ENCODE results near the gene RNASE11.

The RNASE11 gene

DNA sequence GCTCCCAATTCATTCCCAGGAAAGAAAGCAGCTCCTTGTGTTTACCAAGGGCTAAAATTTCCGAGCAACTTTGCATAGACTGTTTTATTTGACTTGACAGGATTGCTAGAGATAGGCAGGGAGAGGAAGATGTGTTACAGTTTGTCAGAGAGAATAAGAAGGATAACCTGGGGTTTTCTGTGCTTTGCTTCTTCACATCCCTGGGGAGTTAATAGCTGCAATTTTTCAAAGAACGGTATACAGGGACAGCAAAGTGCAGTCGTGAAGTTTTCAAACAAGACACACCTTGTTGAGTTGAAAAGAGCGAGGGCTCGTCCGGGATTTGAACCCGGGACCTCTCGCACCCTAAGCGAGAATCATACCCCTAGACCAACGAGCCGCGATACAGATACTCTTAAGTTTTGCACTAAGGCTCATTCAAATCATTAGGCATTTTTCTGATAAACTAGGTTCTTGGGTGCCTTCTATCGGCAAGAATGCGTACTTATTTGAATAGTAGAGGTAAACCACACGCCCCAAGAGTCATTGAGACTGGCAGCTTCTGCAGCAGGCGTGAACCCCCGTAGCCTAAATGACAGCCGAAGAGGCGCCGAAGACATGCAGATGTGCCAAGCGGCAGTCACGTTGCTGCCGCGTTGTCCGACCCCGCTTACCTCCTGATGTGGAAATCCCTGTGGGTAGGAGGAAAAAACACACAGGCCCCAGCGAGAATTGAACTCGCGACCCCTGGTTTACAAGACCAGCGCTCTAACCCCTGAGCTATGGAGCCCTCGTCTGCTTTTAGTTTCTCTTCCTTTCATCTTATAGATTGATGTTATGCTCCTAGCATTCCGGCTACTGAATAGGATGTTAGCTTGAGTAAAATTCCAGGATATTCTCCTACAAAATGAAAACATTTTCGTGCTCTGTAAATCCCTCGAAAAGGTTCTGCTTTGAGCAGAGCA, 25.6 kb upstream of the RNASE11 start:
- Histone ChIP-seq H3K36me3 (ENCODE audit: control insufficient read depth in 2 of 2, insufficient read depth in 2 of 2, low read length in 2 of 2) (no peaks in the 10 kb centered on the region), H3K27ac (ENCODE audit: low read length) (peak overlapping the region; percentile 61), H3K4me3 (ENCODE audit: low read length in 2 of 2) (peak overlapping the region; percentile 78 to 86)

DNA sequence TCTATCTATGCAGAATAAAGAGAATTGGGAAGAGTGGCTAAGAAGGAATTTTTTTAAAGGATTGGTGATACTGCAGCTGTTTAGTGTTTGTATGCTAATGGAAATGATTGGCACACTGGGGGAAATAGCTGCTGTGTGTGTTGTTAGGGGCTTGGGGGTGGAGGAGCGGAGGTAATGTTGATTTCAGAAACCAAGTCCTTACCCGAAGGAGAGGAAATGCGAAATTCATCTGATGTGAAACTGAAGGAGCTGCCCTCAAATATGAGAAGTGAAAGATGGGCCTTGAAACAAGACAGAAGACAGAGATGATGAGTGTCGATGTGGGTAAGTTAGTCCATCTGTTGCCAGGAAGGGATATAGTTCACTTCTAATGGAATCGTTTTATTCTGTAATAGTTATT, 24.6 kb upstream of the RNASE11 start:
- Histone ChIP-seq H3K9ac (ENCODE audit: low read length in 2 of 2) (no peak overlapping the region), H3K4me3 (ENCODE audit: low read length in 2 of 2) (no peak overlapping the region), H3K27me3 (ENCODE audit: control insufficient read depth in 1 of 2, insufficient read depth in 2 of 2, low read length in 2 of 2) (no peaks in the 10 kb centered on the region), H3K27ac (ENCODE audit: low read length) (no peak overlapping the region), H3K9me3 (ENCODE audit: control insufficient read depth in 2 of 2, low read length in 2 of 2) (no peaks in the 10 kb centered on the region), H3K4me1 (ENCODE audit: control insufficient read depth, insufficient read depth, low read length) (peaks cover 7% of the 10 kb centered on the region), H3K36me3 (ENCODE audit: control insufficient read depth in 2 of 2, insufficient read depth in 2 of 2, low read length in 2 of 2) (no peaks in the 10 kb centered on the region)

More for the DNA sequence above, 25.6 kb upstream of the RNASE11 start:
- no peaks in the 10 kb centered on the region for H3K27me3 ChIP-seq (ENCODE audit: control insufficient read depth in 1 of 2, insufficient read depth in 2 of 2, low read length in 2 of 2)
- H3K4me1 ChIP-seq (ENCODE audit: control insufficient read depth, insufficient read depth, low read length) = peaks cover 4% of the 10 kb centered on the region
- no peaks in the 10 kb centered on the region for H3K9me3 ChIP-seq (ENCODE audit: control insufficient read depth in 2 of 2, low read length in 2 of 2)
- peak overlapping the region; percentile 64 to 66 for H3K9ac ChIP-seq (ENCODE audit: low read length in 2 of 2)

DNA sequence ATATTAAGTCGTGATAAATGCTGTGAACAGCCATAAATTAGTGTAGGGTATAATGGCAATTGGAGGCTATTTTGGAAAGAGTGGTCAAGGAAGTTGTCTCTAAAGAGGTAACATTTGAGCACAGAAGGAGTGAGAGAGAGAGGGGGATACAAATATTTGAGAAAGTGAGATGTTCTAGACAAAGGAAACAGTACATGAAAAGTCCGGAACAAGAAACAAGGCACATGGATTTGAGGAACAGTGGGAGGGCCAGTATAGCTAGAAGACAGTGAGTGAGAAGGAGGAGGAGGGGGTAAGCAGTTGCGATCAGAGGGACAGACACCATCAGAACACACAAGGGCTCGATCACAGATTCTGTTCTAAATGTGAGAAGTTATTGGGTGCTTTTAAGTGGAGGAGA, 23.5 kb upstream of the RNASE11 start:
- H3K27ac ChIP-seq (ENCODE audit: low read length) = no peak overlapping the region
- no peaks in the 10 kb centered on the region for H3K27me3 ChIP-seq (ENCODE audit: control insufficient read depth in 1 of 2, insufficient read depth in 2 of 2, low read length in 2 of 2)
- no peak overlapping the region for H3K4me3 ChIP-seq (ENCODE audit: low read length in 2 of 2)
- peaks cover 7% of the 10 kb centered on the region for H3K4me1 ChIP-seq (ENCODE audit: control insufficient read depth, insufficient read depth, low read length)
- no peaks in the 10 kb centered on the region for H3K36me3 ChIP-seq (ENCODE audit: control insufficient read depth in 2 of 2, insufficient read depth in 2 of 2, low read length in 2 of 2)
- no peaks in the 10 kb centered on the region for H3K9me3 ChIP-seq (ENCODE audit: control insufficient read depth in 2 of 2, low read length in 2 of 2)
- no peak overlapping the region for H3K9ac ChIP-seq (ENCODE audit: low read length in 2 of 2)

DNA sequence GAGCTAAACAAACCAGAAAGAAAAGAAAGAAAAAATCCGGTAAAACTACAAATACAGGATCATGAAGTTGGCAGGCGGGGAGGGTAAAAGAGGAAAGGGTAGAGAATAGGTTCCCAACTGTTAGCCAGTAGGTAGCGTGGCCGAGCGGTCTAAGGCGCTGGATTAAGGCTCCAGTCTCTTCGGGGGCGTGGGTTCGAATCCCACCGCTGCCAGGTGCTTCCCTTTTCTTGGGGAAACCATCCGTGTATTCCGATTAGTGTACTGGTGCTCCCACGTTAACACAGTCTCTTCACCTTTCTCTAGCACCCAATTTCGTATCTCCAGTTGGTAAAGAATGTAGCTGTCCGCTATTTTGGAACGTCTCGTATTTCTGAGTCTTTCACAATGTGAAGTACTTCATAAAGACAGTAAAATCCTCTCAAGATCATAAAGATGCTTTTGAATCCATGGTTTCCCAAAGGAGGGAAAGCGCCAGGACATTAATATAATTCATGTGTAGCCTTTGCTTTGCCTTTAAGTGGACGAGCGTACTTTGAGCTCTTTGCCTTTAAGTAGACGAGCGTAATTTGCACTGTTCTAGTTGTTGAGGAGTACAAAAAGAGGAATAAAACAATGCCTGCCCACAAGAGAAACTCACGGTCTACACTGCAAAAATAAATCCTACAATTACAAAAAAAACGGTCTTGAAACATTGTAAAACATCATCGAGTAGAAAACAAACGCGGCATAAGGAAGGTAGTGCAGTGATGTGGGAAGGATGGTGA, 22.4 kb upstream of the RNASE11 start:
- Histone ChIP-seq H3K9ac (ENCODE audit: low read length in 2 of 2) (peak overlapping the region; percentile 56 to 66), H3K27ac (ENCODE audit: low read length) (peak overlapping the region; percentile 33)

DNA sequence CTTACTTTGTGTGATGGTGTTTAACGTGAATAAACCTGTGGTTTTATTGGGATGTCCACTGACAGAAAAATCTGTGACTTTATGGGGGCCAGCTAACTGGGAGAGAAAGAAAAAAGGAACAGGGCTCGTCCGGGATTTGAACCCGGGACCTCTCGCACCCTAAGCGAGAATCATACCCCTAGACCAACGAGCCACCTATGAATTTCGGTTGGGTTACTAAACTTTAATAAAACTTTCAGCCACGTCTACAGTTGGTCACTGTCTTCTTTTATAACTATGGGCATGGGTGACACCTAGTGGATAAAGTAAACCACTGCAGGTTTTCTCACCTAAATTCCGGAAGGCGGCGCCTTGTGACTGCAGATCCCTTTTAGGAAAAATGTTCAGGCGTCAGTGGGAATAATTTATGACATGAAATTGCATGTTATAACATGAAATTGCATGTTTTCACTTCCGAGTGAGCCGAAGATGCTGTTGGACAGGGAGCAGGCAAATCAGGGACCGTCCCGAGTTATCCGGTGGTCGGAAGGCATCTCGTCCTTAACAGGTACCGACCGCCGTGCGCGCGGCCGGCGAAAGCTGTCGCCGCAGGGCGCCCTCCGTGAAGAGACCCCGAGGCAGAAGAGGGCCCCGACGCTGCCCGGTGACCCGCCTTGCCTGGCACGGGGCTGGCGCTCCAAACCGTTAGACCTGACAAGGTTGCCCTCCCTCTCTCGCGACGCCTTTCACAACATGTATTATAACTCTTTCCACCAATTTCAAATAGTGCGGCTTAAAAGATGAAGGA, 21.6 kb upstream of the RNASE11 start:
- peak overlapping the region; percentile 33 for H3K27ac ChIP-seq (ENCODE audit: low read length)
- no peaks in the 10 kb centered on the region for H3K27me3 ChIP-seq (ENCODE audit: control insufficient read depth in 1 of 2, insufficient read depth in 2 of 2, low read length in 2 of 2)
- H3K9me3 ChIP-seq (ENCODE audit: control insufficient read depth in 2 of 2, low read length in 2 of 2) = no peaks in the 10 kb centered on the region
- H3K36me3 ChIP-seq (ENCODE audit: control insufficient read depth in 2 of 2, insufficient read depth in 2 of 2, low read length in 2 of 2) = no peaks in the 10 kb centered on the region
- peak overlapping the region; percentile 73 to 97 for H3K4me3 ChIP-seq (ENCODE audit: low read length in 2 of 2)
- H3K9ac ChIP-seq (ENCODE audit: low read length in 2 of 2) = peak overlapping the region; percentile 56 to 66
- H3K4me1 ChIP-seq (ENCODE audit: control insufficient read depth, insufficient read depth, low read length) = peaks cover 7% of the 10 kb centered on the region

More for the DNA sequence above, 22.4 kb upstream of the RNASE11 start:
- Histone ChIP-seq H3K4me3 (ENCODE audit: low read length in 2 of 2) (peak overlapping the region; percentile 73 to 97), H3K27me3 (ENCODE audit: control insufficient read depth in 1 of 2, insufficient read depth in 2 of 2, low read length in 2 of 2) (no peaks in the 10 kb centered on the region), H3K36me3 (ENCODE audit: control insufficient read depth in 2 of 2, insufficient read depth in 2 of 2, low read length in 2 of 2) (no peaks in the 10 kb centered on the region), H3K4me1 (ENCODE audit: control insufficient read depth, insufficient read depth, low read length) (peaks cover 7% of the 10 kb centered on the region), H3K9me3 (ENCODE audit: control insufficient read depth in 2 of 2, low read length in 2 of 2) (no peaks in the 10 kb centered on the region)

DNA sequence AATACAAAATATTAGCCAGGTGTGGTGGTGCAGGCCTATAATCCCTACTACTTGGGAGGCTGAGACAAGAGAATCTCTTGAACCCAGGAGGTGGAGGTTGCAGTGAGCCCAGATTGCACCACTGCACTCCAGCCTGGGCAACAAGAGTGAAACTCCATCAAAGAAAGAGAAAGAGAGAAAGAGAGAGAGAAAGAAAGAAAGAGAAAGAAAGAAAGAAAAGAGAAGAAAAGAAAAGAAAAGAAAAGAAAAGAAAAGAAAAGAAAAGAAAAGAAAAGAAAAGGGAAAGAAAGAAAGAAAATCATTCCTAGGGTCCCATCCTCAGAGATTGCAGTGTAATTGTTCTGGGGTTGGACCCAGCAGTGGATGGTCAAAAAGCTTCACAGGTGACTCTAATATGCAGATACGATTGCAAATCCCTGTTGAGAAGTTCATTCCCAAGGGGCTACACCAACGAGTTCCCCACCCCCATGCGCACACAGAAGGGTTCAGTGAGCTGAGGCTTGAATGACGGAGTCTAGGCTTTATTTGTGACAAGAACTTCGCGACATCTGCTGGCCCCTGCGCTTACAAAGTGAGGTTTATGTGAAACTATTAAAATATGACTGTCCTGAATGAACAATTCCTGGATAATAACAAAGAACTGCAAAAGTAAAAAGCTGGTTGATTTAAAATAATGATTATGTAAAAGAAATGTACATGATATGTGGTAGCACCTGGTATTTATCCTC, 20.7 kb upstream of the RNASE11 start:
- H3K9me3 ChIP-seq (ENCODE audit: control insufficient read depth in 2 of 2, low read length in 2 of 2) = no peaks in the 10 kb centered on the region
- no peaks in the 10 kb centered on the region for H3K36me3 ChIP-seq (ENCODE audit: control insufficient read depth in 2 of 2, insufficient read depth in 2 of 2, low read length in 2 of 2)
- H3K27me3 ChIP-seq (ENCODE audit: control insufficient read depth in 1 of 2, insufficient read depth in 2 of 2, low read length in 2 of 2) = no peaks in the 10 kb centered on the region
- no peak overlapping the region for H3K9ac ChIP-seq (ENCODE audit: low read length in 2 of 2)
- no peak overlapping the region for H3K27ac ChIP-seq (ENCODE audit: low read length)
- H3K4me3 ChIP-seq (ENCODE audit: low read length in 2 of 2) = no peak overlapping the region
- peaks cover 7% of the 10 kb centered on the region for H3K4me1 ChIP-seq (ENCODE audit: control insufficient read depth, insufficient read depth, low read length)

DNA sequence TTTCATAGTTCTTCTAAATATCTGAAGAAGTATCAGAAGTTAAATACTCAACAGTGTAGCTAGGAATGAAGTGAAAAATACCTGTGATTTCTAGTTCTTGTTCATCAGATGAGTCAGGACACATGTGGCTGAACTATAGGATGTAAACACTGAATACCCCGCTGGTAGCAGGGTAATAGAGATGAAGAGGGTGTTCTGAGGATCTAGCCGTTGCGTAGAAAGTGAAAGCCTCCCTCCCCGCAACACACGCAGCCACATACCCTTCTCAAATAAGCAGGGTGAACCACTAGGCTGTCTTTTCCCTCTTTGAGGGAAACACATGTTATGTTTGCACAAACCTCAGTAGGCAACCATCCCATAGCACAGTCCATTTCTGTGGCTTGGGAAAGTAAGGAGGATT, 19.8 kb upstream of the RNASE11 start:
- no peaks in the 10 kb centered on the region for H3K9me3 ChIP-seq (ENCODE audit: control insufficient read depth in 2 of 2, low read length in 2 of 2)
- no peak overlapping the region for H3K4me3 ChIP-seq (ENCODE audit: low read length in 2 of 2)
- H3K4me1 ChIP-seq (ENCODE audit: control insufficient read depth, insufficient read depth, low read length) = peaks cover 7% of the 10 kb centered on the region
- no peaks in the 10 kb centered on the region for H3K36me3 ChIP-seq (ENCODE audit: control insufficient read depth in 2 of 2, insufficient read depth in 2 of 2, low read length in 2 of 2)
- no peaks in the 10 kb centered on the region for H3K27me3 ChIP-seq (ENCODE audit: control insufficient read depth in 1 of 2, insufficient read depth in 2 of 2, low read length in 2 of 2)
- H3K9ac ChIP-seq (ENCODE audit: low read length in 2 of 2) = no peak overlapping the region
- no peak overlapping the region for H3K27ac ChIP-seq (ENCODE audit: low read length)

DNA sequence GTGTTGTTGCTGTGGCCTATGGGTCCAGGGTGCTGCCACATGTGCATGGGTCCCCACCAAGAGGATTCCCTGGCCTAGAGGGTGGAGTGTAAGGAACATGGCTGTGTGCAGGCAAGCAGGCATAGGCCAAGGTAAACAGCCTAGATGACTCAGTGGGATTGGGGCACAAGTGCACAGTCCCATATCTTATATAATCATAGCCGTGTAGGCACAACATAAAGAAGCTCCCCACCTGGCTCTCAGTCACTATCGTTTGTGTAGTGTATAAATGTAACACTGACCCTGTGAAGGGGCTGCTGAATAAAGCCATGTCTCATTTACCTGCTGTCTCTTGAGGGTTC, 19.1 kb upstream of the RNASE11 start:
- H3K9me3 ChIP-seq (ENCODE audit: control insufficient read depth in 2 of 2, low read length in 2 of 2) = no peaks in the 10 kb centered on the region
- H3K27me3 ChIP-seq (ENCODE audit: control insufficient read depth in 1 of 2, insufficient read depth in 2 of 2, low read length in 2 of 2) = no peaks in the 10 kb centered on the region
- H3K9ac ChIP-seq (ENCODE audit: low read length in 2 of 2) = no peak overlapping the region
- no peak overlapping the region for H3K27ac ChIP-seq (ENCODE audit: low read length)
- no peaks in the 10 kb centered on the region for H3K36me3 ChIP-seq (ENCODE audit: control insufficient read depth in 2 of 2, insufficient read depth in 2 of 2, low read length in 2 of 2)
- peaks cover 7% of the 10 kb centered on the region for H3K4me1 ChIP-seq (ENCODE audit: control insufficient read depth, insufficient read depth, low read length)
- H3K4me3 ChIP-seq (ENCODE audit: low read length in 2 of 2) = no peak overlapping the region

DNA sequence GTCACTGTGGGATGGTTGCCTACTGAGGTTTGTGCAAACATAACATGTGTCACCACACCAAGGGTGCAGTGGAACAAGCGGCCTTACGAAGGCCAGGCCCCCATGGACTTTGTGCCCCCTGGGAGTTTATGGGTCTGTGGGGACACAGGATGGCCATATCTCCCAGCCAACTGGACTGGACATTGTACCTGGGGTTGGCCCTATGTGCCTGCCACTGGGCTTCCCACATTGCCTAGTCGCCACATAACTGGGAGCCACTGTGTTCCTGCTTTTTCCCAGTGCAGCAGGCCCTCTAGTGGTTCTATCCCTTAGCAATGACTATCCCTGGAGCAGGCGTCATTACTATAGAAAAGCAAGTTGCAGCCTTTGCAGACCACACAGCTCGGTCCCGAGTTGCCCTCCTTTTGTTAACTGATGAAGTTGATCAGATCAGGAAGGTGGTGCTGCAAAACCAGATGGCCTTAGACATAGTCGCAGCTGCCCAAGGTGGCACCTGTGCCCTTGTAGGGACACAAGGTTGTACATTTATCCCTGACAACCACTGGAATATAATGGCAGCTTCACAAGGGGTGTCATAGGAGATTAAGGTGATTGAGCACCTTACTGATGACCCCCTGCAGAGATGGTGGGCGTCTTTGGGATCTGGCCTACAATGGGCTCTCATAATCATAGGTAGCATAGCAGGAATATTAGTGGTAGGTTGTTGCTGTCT, 18.5 kb upstream of the RNASE11 start:
- H3K4me3 ChIP-seq (ENCODE audit: low read length in 2 of 2) = no peak overlapping the region
- H3K36me3 ChIP-seq (ENCODE audit: control insufficient read depth in 2 of 2, insufficient read depth in 2 of 2, low read length in 2 of 2) = no peaks in the 10 kb centered on the region
- no peak overlapping the region for H3K27ac ChIP-seq (ENCODE audit: low read length)
- H3K9me3 ChIP-seq (ENCODE audit: control insufficient read depth in 2 of 2, low read length in 2 of 2) = no peaks in the 10 kb centered on the region
- H3K27me3 ChIP-seq (ENCODE audit: control insufficient read depth in 1 of 2, insufficient read depth in 2 of 2, low read length in 2 of 2) = no peaks in the 10 kb centered on the region
- no peak overlapping the region for H3K9ac ChIP-seq (ENCODE audit: low read length in 2 of 2)
- peaks cover 7% of the 10 kb centered on the region for H3K4me1 ChIP-seq (ENCODE audit: control insufficient read depth, insufficient read depth, low read length)

Measured in stomach smooth muscle (tissue), 2 donors.